Measurements from ENCODE around the gene TNNC1. TPM values are rescaled to one million over a fixed set of nuclear protein-coding genes. Genes with fewer than 3 reads are reported as not detected.

TNNC1 gene
- total and polyA plus RNA-seq, 2 of the 13 experiments (the other 11 are each of a cell fraction or from before 2014, with no cell fraction given), result 11.8 to 36.4 TPM

DNA sequence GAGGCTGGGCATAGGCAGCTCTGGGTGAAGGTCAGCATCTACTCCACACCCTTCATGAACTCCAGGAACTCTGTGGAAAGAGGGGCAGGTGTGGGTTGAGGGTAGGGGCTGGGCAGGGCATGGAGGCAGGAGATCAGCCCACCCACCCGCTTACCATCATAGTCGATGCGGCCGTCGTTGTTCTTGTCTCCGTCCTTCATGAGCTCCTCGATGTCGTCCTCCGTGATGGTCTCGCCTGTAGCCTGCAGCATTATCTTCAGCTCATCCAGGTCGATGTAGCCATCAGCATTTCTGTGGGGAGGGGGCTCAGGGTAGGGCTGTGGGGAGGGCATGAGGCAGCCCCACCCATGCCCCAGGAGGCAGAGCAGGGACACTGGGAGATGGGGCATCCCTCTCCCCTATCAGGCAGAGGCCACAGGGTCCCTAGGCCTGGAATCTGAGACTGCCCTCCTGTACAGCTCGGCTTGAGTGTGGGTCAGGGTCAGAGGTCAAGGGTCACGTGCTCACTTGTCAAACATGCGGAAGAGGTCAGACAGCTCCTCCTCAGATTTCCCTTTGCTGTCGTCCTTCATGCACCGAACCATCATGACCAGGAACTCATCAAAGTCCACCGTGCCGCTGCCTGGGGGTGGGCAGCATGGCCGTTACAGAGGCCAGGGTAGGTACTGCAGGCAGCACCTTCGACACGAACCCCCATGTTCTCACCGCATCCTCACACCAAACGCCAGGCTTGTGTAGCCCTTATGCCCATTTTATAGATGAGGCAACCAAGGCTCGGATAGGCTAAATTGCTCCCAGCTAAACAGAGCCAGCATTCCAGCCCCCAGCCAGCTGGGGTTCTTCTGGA is 2.4 kb downstream of the TNNC1 start (continued):
- TF ChIP-seq LCORL (IDR thresholded peaks at IDR 0.05) (no peak), LCORL (CRISPR knock-in tag; IDR thresholded peaks at IDR 0.05) (no peak), RXRA (CRISPR knock-in tag; IDR thresholded peaks at IDR 0.05) (peak; percentile 34; the same call in 1 of the 2 replicates), ZNF576 (CRISPR knock-in tag; IDR thresholded peaks at IDR 0.05) (no peak), ZSCAN25 (CRISPR knock-in tag; IDR thresholded peaks at IDR 0.05) (no peak), SAP130 (CRISPR knock-in tag; IDR thresholded peaks at IDR 0.05; ENCODE audit: low read depth) (peak; percentile 68), ZNF572 (CRISPR knock-in tag; IDR thresholded peaks at IDR 0.05) (no peak), ZNF614 (CRISPR knock-in tag; IDR thresholded peaks at IDR 0.05; ENCODE audit: borderline replicate concordance) (no peak), CBX1 (IDR thresholded peaks at IDR 0.05; ENCODE audit: low read depth) (no peak), MNT (IDR thresholded peaks at IDR 0.05) (peak; percentile 34), MED13 (CRISPR knock-in tag; IDR thresholded peaks at IDR 0.05) (no peak), ESRRA (CRISPR knock-in tag; IDR thresholded peaks at IDR 0.05; ENCODE audit: low read depth) (0 out of 2 replicates have a peak, but pooled peaks have one; percentile 61), ZNF552 (CRISPR knock-in tag; IDR thresholded peaks at IDR 0.05; ENCODE audit: borderline replicate concordance) (no peak), SP1 (IDR thresholded peaks at IDR 0.05) (no peak), SP1 (CRISPR knock-in tag; IDR thresholded peaks at IDR 0.05) (peak; percentile 8; the same call in 1 of the 2 replicates), JUN (CRISPR knock-in tag; IDR thresholded peaks at IDR 0.05) (no peak), SALL2 (CRISPR knock-in tag; IDR thresholded peaks at IDR 0.05) (no peak), MTF2 (CRISPR knock-in tag; IDR thresholded peaks at IDR 0.05; ENCODE audit: borderline replicate concordance) (no peak), ZMAT3 (CRISPR knock-in tag; conservative IDR thresholded peaks at IDR 0.05) (no peak), TGIF2 (CRISPR knock-in tag; IDR thresholded peaks at IDR 0.05) (peak; percentile 70; the same call in 1 of the 2 replicates)
- TF ChIP-seq, protein P1, sequence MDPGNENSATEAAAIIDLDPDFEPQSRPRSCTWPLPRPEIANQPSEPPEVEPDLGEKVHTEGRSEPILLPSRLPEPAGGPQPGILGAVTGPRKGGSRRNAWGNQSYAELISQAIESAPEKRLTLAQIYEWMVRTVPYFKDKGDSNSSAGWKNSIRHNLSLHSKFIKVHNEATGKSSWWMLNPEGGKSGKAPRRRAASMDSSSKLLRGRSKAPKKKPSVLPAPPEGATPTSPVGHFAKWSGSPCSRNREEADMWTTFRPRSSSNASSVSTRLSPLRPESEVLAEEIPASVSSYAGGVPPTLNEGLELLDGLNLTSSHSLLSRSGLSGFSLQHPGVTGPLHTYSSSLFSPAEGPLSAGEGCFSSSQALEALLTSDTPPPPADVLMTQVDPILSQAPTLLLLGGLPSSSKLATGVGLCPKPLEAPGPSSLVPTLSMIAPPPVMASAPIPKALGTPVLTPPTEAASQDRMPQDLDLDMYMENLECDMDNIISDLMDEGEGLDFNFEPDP (CRISPR knock-in tag; conservative IDR thresholded peaks at IDR 0.05), result no peak
- TF ChIP-seq, protein P2, sequence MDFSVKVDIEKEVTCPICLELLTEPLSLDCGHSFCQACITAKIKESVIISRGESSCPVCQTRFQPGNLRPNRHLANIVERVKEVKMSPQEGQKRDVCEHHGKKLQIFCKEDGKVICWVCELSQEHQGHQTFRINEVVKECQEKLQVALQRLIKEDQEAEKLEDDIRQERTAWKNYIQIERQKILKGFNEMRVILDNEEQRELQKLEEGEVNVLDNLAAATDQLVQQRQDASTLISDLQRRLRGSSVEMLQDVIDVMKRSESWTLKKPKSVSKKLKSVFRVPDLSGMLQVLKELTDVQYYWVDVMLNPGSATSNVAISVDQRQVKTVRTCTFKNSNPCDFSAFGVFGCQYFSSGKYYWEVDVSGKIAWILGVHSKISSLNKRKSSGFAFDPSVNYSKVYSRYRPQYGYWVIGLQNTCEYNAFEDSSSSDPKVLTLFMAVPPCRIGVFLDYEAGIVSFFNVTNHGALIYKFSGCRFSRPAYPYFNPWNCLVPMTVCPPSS (IDR thresholded peaks at IDR 0.05), result no peak
- TF ChIP-seq, protein P3, sequence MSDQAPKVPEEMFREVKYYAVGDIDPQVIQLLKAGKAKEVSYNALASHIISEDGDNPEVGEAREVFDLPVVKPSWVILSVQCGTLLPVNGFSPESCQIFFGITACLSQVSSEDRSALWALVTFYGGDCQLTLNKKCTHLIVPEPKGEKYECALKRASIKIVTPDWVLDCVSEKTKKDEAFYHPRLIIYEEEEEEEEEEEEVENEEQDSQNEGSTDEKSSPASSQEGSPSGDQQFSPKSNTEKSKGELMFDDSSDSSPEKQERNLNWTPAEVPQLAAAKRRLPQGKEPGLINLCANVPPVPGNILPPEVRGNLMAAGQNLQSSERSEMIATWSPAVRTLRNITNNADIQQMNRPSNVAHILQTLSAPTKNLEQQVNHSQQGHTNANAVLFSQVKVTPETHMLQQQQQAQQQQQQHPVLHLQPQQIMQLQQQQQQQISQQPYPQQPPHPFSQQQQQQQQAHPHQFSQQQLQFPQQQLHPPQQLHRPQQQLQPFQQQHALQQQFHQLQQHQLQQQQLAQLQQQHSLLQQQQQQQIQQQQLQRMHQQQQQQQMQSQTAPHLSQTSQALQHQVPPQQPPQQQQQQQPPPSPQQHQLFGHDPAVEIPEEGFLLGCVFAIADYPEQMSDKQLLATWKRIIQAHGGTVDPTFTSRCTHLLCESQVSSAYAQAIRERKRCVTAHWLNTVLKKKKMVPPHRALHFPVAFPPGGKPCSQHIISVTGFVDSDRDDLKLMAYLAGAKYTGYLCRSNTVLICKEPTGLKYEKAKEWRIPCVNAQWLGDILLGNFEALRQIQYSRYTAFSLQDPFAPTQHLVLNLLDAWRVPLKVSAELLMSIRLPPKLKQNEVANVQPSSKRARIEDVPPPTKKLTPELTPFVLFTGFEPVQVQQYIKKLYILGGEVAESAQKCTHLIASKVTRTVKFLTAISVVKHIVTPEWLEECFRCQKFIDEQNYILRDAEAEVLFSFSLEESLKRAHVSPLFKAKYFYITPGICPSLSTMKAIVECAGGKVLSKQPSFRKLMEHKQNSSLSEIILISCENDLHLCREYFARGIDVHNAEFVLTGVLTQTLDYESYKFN (CRISPR knock-in tag; conservative IDR thresholded peaks at IDR 0.05), result peak; percentile 42; the same call in 1 of the 2 replicates

All from HepG2 (cell line).